ENCODE data around the gene NCDN. TPM values are rescaled to one million over a fixed set of nuclear protein-coding genes. Genes with fewer than 3 reads are reported as not detected.

The NCDN gene
- total and polyA plus RNA-seq, 2 donors (not counting 1 experiment from before 2014, with no cell fraction given): 18.1 to 33.2 TPM

DNA sequence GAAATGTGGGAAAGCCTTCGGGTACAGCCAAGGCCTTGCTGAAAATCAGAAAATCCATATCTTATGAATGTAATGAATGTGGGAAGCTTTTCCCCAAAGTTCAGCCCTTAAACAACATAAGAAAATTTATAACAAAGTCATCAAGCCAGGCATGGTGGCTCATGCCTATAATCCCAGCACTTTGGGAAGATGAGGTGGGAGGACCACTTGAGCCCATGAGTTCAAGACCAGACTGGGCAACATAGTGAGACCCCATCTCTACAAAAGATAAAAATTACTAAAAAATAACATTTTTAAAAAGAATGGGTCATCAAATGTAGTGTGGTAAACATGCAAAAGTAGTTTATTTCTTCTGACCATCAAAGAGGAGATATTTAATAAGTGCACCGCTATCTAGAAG is 46.3 kb upstream of the NCDN start:
- TF ChIP-seq EZH2 (IDR thresholded peaks at IDR 0.05; ENCODE audit: low read length, missing control alignments): no peak
- TF ChIP-seq, protein P1, sequence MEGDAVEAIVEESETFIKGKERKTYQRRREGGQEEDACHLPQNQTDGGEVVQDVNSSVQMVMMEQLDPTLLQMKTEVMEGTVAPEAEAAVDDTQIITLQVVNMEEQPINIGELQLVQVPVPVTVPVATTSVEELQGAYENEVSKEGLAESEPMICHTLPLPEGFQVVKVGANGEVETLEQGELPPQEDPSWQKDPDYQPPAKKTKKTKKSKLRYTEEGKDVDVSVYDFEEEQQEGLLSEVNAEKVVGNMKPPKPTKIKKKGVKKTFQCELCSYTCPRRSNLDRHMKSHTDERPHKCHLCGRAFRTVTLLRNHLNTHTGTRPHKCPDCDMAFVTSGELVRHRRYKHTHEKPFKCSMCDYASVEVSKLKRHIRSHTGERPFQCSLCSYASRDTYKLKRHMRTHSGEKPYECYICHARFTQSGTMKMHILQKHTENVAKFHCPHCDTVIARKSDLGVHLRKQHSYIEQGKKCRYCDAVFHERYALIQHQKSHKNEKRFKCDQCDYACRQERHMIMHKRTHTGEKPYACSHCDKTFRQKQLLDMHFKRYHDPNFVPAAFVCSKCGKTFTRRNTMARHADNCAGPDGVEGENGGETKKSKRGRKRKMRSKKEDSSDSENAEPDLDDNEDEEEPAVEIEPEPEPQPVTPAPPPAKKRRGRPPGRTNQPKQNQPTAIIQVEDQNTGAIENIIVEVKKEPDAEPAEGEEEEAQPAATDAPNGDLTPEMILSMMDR (conservative IDR thresholded peaks at IDR 0.05 in 1 of 2, IDR thresholded peaks at IDR 0.05 in 1 of 2; ENCODE audit: low read depth in 1 of 2, low read length in 2 of 2): no peak
- no peaks in the 10 kb centered on the region for H3K36me3 ChIP-seq (ENCODE audit: control insufficient read depth, insufficient read depth, low read length)

DNA sequence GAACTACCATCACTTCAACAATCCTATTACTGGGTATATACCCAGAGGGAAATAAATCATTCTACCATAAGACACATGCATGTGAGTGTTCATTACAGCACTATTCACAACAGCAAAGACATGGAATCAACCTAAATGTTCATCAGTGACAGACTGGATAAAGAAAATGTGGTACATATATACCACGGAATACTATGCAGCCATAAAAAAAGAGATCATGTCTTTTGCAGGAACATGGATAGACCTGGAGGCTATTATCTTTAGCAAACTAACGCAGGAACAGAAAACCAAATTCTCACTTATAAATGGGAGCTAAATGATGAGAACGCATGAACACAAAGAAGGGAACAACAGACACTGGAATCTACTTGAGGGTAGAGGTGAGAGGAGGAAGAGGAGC is 39.4 kb upstream of the NCDN start:
- Histone ChIP-seq H3K9ac (ENCODE audit: insufficient read depth, low read length) (no peak overlapping the region), H3K27ac (ENCODE audit: insufficient read depth, low read length) (no peak overlapping the region), H3K9me3 (ENCODE audit: control insufficient read depth, insufficient read depth, low read depth, low read length) (no peaks in the 10 kb centered on the region), H3K79me2 (ENCODE audit: control insufficient read depth, insufficient read depth, low read length) (peaks cover 2% of the 10 kb centered on the region), H3K4me1 (ENCODE audit: control insufficient read depth, extremely low read depth, insufficient read depth, low read length) (no peaks in the 10 kb centered on the region), H3K27me3 (ENCODE audit: control insufficient read depth, insufficient read depth, low read length) (no peaks in the 10 kb centered on the region), H3K4me2 (ENCODE audit: extremely low read depth, insufficient read depth, low read length) (no peak overlapping the region), H3K4me3 (replicated peaks in 1 of 4; ENCODE audit: control extremely low read depth in 1 of 4, insufficient read depth in 1 of 4, low read depth in 3 of 4, low read length in 4 of 4) (no peak overlapping the region), H2AFZ (ENCODE audit: low read length) (no peak overlapping the region), H3K36me3 (ENCODE audit: control insufficient read depth, insufficient read depth, low read length) (no peaks in the 10 kb centered on the region), H4K20me1 (ENCODE audit: control insufficient read depth, extremely low read depth, insufficient read depth, low read length) (no peaks in the 10 kb centered on the region)
- no peak for DNase-seq (ENCODE audit: low read depth in 2 of 2)
- TF ChIP-seq EZH2 (IDR thresholded peaks at IDR 0.05; ENCODE audit: low read length, missing control alignments): no peak
- TF ChIP-seq, protein P1 (conservative IDR thresholded peaks at IDR 0.05 in 1 of 2, IDR thresholded peaks at IDR 0.05 in 1 of 2; ENCODE audit: low read depth in 1 of 2, low read length in 2 of 2): no peak

More for the DNA sequence above, 46.3 kb upstream of the NCDN start:
- Histone ChIP-seq H3K9me3 (ENCODE audit: control insufficient read depth, insufficient read depth, low read depth, low read length) (no peaks in the 10 kb centered on the region), H4K20me1 (ENCODE audit: control insufficient read depth, extremely low read depth, insufficient read depth, low read length) (no peaks in the 10 kb centered on the region), H3K4me1 (ENCODE audit: control insufficient read depth, extremely low read depth, insufficient read depth, low read length) (peaks cover 8% of the 10 kb centered on the region), H3K27me3 (ENCODE audit: control insufficient read depth, insufficient read depth, low read length) (no peaks in the 10 kb centered on the region), H3K79me2 (ENCODE audit: control insufficient read depth, insufficient read depth, low read length) (peaks cover 2% of the 10 kb centered on the region), H3K9ac (ENCODE audit: insufficient read depth, low read length) (no peak overlapping the region), H3K4me3 (replicated peaks in 1 of 4; ENCODE audit: control extremely low read depth in 1 of 4, insufficient read depth in 1 of 4, low read depth in 3 of 4, low read length in 4 of 4) (no peak overlapping the region), H2AFZ (ENCODE audit: low read length) (no peak overlapping the region), H3K4me2 (ENCODE audit: extremely low read depth, insufficient read depth, low read length) (no peak overlapping the region), H3K27ac (ENCODE audit: insufficient read depth, low read length) (no peak overlapping the region)
- DNase-seq (ENCODE audit: low read depth in 2 of 2): no peak

DNA sequence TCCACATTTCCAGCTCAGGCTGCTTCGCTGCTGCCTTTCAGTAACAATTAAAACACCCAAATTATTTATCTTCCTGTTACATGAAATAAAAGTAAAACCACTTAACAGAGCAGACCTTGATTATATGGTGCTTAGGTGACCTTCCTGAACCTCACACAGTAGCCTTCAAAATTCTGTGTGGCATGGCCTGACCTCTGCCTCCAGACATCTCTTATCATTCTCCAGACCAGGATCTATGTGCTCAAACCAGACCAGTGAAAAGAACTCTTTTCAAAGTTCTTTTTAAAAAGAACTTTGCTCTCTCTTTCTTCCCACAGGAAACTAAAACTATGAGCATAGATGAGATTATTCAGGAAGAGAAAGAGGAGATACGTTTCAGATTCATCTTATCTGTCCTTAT is 38.2 kb upstream of the NCDN start:
- H3K4me3 ChIP-seq (replicated peaks in 1 of 4; ENCODE audit: control extremely low read depth in 1 of 4, insufficient read depth in 1 of 4, low read depth in 3 of 4, low read length in 4 of 4): no peak overlapping the region
- no peaks in the 10 kb centered on the region for H3K27me3 ChIP-seq (ENCODE audit: control insufficient read depth, insufficient read depth, low read length)
- H3K27ac ChIP-seq (ENCODE audit: insufficient read depth, low read length): no peak overlapping the region
- H3K4me1 ChIP-seq (ENCODE audit: control insufficient read depth, extremely low read depth, insufficient read depth, low read length): no peaks in the 10 kb centered on the region
- no peak overlapping the region for H2AFZ ChIP-seq (ENCODE audit: low read length)
- peaks cover 2% of the 10 kb centered on the region for H3K79me2 ChIP-seq (ENCODE audit: control insufficient read depth, insufficient read depth, low read length)
- DNase-seq (ENCODE audit: low read depth in 2 of 2): no peak
- TF ChIP-seq, protein P1 (conservative IDR thresholded peaks at IDR 0.05 in 1 of 2, IDR thresholded peaks at IDR 0.05 in 1 of 2; ENCODE audit: low read depth in 1 of 2, low read length in 2 of 2): no peak
- TF ChIP-seq EZH2 (IDR thresholded peaks at IDR 0.05; ENCODE audit: low read length, missing control alignments): no peak
- H3K4me2 ChIP-seq (ENCODE audit: extremely low read depth, insufficient read depth, low read length): no peak overlapping the region
- no peaks in the 10 kb centered on the region for H4K20me1 ChIP-seq (ENCODE audit: control insufficient read depth, extremely low read depth, insufficient read depth, low read length)
- H3K36me3 ChIP-seq (ENCODE audit: control insufficient read depth, insufficient read depth, low read length): no peaks in the 10 kb centered on the region
- no peak overlapping the region for H3K9ac ChIP-seq (ENCODE audit: insufficient read depth, low read length)
- H3K9me3 ChIP-seq (ENCODE audit: control insufficient read depth, insufficient read depth, low read depth, low read length): no peaks in the 10 kb centered on the region

Measured in fibroblast of lung (primary cell).